Heart left ventricle (tissue), 13 donors: ENCODE data around the gene GRAMD2B.

ENCODE experiments used
- CTCF ChIP-seq, 12 donors: fragments of 200-600 bp; sonication (generic) in 4 of 12; IDR thresholded peaks; one replicate each; pipeline versions ENCODE4 v1.5.0 to v1.8.0; 2018 to 2022; ENCODE audit warnings: antibody characterized with exemption in 12 of 12, mild to moderate bottlenecking in 5 of 12
- POLR2A ChIP-seq, 2 donors: fragments of 450-650 bp; IDR thresholded peaks; one replicate each; pipeline ENCODE4 v1.6.1; 2017; ENCODE audit warnings: antibody characterized with exemption in 2 of 2, mild to moderate bottlenecking in 2 of 2, moderate library complexity in 2 of 2
- donor health status: ischemic (EF 13 %, LVEDD 7.1; RV severe dilation, severe dysfunction).
- donor health status: DM: no; HTN: yes; CAD: no.
- donor health status: DM: no; HTN: no; CAD: no.
- donor health status: ischemic (EF 25% LVEDD 6.9; RV normal size, moderate dysfunction).
- donor health status: ischemic (EF 25% LVEDD 5.7; RV mildly dilated, moderate dysfunction).
- donor health status: ischemic (EF 35%, LVEDD 5.7; RV mildly dilated, moderate dysfunction).
- donor health status: nonischemic (EF 11% LVEDD 7.7; RV severe dilation, severe dysfunction).
- donor health status: DM: yes; HTN: yes; CAD: no.
- donor health status: PGD.
- donor health status: ischemic (EF 29% LVEDD 5.4; RV normal size, mild dysfunction).
- donor health status: nonischemic (EF 23%, LVEDD 6.1; RV moderate dilation, normal function).

- TF ChIP-seq POLR2A (IDR thresholded peaks at IDR 0.05) (no peak), CTCF (IDR thresholded peaks at IDR 0.05) (no peak)
Measured at GRCh38 chr5:126441230-126441629, 18.0 kb downstream of the GRAMD2B start.
